ENCODE results near the gene LGALS3BP. TPM values are rescaled to one million over a fixed set of nuclear protein-coding genes. Genes with fewer than 3 reads are reported as not detected.

The LGALS3BP gene
- polyA plus RNA-seq, 3 donors from 2014 or later = 3.4 to 10.2 (median 3.6) TPM

Other genes starting within 250 kb of the LGALS3BP start
- 100 to 1,000 TPM; 176 to 336 (median 233) TPM for gene CYTH1, start 197.7 kb downstream of the LGALS3BP start, polyA plus RNA-seq
- gene USP36, start 139.1 kb downstream of the LGALS3BP start, polyA plus RNA-seq = 10 to 100 TPM in 2 of 3 donors, 1 to 10 TPM in 1; 9.6 to 31.7 (median 22.7) TPM
- not detected for gene CEP295NL, start 76.7 kb downstream of the LGALS3BP start, polyA plus RNA-seq
- gene TIMP2, start 54.5 kb downstream of the LGALS3BP start, polyA plus RNA-seq = under 1 TPM; 0.07 to 0.26 (median 0.16) TPM
- gene CANT1, start 29.8 kb upstream of the LGALS3BP start, polyA plus RNA-seq = 1 to 10 TPM; 3.7 to 7.2 (median 4.6) TPM
- gene C1QTNF1, start 44.2 kb upstream of the LGALS3BP start, polyA plus RNA-seq = not detected
- 1 to 10 TPM; 1.9 to 6.6 (median 1.9) TPM for gene ENGASE, start 94.9 kb upstream of the LGALS3BP start, polyA plus RNA-seq